Fibroblast of villous mesenchyme (primary cell): ENCODE results near the gene DNM3. TPM values are rescaled to one million over a fixed set of nuclear protein-coding genes. Genes with fewer than 3 reads are reported as not detected.

ENCODE experiments used
- DNase-seq: peaks from one replicate; pipeline ENCODE4 v3.0.0-alpha.2; 2010; ENCODE audit warnings: low read depth
- H3K4me3 ChIP-seq: 2 replicates; pipeline ENCODE4 v1.5.1; 2011; ENCODE audit warnings: low read depth, mild to moderate bottlenecking, low read length
- CTCF ChIP-seq: IDR thresholded peaks from 2 replicates; pipeline ENCODE4 v1.5.1; 2012; ENCODE audit warnings: low read depth, mild to moderate bottlenecking, low read length; ENCODE audit not compliant: insufficient read depth
- total RNA-seq: library from RNA; depleted of rRNA; stranded (reverse); fragments of >200 nt; gene quantifications from 2 replicates; pipeline ENCODE4 v1.2.3, GENCODE V29; 2012

Gene DNM3
- total RNA-seq, 1 donor, result 2.2 TPM

- no peak for DNase-seq
- TF ChIP-seq CTCF, result no peak
- no peak overlapping the region for H3K4me3 ChIP-seq
Observed at GRCh38 chr1:171898941-171899340, 57.6 kb downstream of the DNM3 start.

GRCh38 chr1:171899838-171900237, 58.5 kb downstream of the DNM3 start:
- DNase-seq, result no peak
- H3K4me3 ChIP-seq, result no peak overlapping the region
- TF ChIP-seq CTCF, result no peak

GRCh38 chr1:171901245-171901644, 59.9 kb downstream of the DNM3 start:
- H3K4me3 ChIP-seq, result no peak overlapping the region
- no peak for DNase-seq
- no peak for TF ChIP-seq CTCF

GRCh38 chr1:171902527-171902926, 61.2 kb downstream of the DNM3 start:
- no peak overlapping the region for H3K4me3 ChIP-seq
- TF ChIP-seq CTCF, result no peak
- DNase-seq, result no peak

- no peak for DNase-seq
- no peak for TF ChIP-seq CTCF
- H3K4me3 ChIP-seq, result no peak overlapping the region
Observed at GRCh38 chr1:171904778-171905450, 63.6 kb downstream of the DNM3 start.

GRCh38 chr1:171909711-171910110, 68.4 kb downstream of the DNM3 start:
- no peak for DNase-seq
- no peak overlapping the region for H3K4me3 ChIP-seq

More at GRCh38 chr1:171909711-171910110, 68.4 kb downstream of the DNM3 start:
- TF ChIP-seq CTCF, result no peak
